ENCODE data around the gene YWHAH. TPM values are rescaled to one million over a fixed set of nuclear protein-coding genes. Genes with fewer than 3 reads are reported as not detected.

YWHAH gene
- total and polyA plus RNA-seq, 2 of the 4 experiments (the other 2 are of a cell fraction), result 147 to 173 TPM

- CTCF ChIA-PET, result interaction anchor here (0.7 kb wide), 1 partner anchor 54 kb away, joined by 3 read pairs; no protein-coding TSS in a partner anchor
- no peak overlapping the region; the same call in 1 of the 2 replicates for H4K91ac ChIP-seq (ENCODE audit: insufficient read depth, low read depth, low read length)
- in situ Hi-C loops (cut with MboI; ENCODE audit: low sequenced_read_pairs) (no loop called here), dilution Hi-C loops (cut with HindIII; ENCODE audit: low sequenced_read_pairs, unreplicated experiment) (no loop called here), intact Hi-C loops (cut with micrococcal nuclease) (no loop called here)
- no peaks in the 10 kb centered on the region for H4K20me1 ChIP-seq (ENCODE audit: insufficient read depth, low read length)
- H3K4me1 ChIP-seq (ENCODE audit: control insufficient read depth, insufficient read depth, low read length), result peaks cover 5% of the 10 kb centered on the region; the same call in 1 of the 2 replicates
- peaks cover 4% of the 10 kb centered on the region; the same call in 1 of the 2 replicates for H3K9me1 ChIP-seq (ENCODE audit: insufficient read depth, low read length)
- BruUV-seq (replicated peaks), result no TSS peak
- H3K14ac ChIP-seq (replicated peaks; ENCODE audit: low read depth, low read length), result no peak overlapping the region; the same call in 1 of the 2 replicates
- no peak overlapping the region for H3K9ac ChIP-seq (ENCODE audit: low read depth, low read length)
- no peak overlapping the region for H2AK9ac ChIP-seq (replicated peaks; ENCODE audit: low read depth, low read length, poor library complexity)
- no peaks in the 10 kb centered on the region for H3K27me3 ChIP-seq (ENCODE audit: control insufficient read depth, insufficient read depth, low read length)
- POLR2A ChIA-PET (ENCODE audit: unreplicated experiment), result no interaction called here
- ATAC-seq (ENCODE audit: low read depth) (peak; percentile 48), DNase-seq (peak; percentile 55)
- H3K36me3 ChIP-seq (ENCODE audit: control insufficient read depth, insufficient read depth, low read length), result peaks cover 6% of the 10 kb centered on the region; the same call in 1 of the 2 replicates
- 76% methylated on average over 8 of the region's 16 CpGs; no CpG with 5 or more reads in 1 of the 2 experiments for WGBS, 2 experiments (ENCODE audit: extremely low coverage in 2 of 2, insufficient read length in 1 of 2)
- no peaks in the 10 kb centered on the region for H3K79me1 ChIP-seq (ENCODE audit: low read depth in 1 of 2, low read length in 2 of 2)
- H4K5ac ChIP-seq (ENCODE audit: low read depth, low read length), result no peak overlapping the region
- no peak overlapping the region for H3K4ac ChIP-seq (ENCODE audit: low read depth, low read length)
- no peak overlapping the region for H4K8ac ChIP-seq (ENCODE audit: low read depth in 2 of 2, low read length in 2 of 2)
- no peak overlapping the region for H2AK5ac ChIP-seq (ENCODE audit: low read depth, low read length)
- no peak overlapping the region for H2BK20ac ChIP-seq (ENCODE audit: low read depth, low read length)
- H2BK15ac ChIP-seq (ENCODE audit: low read depth, low read length), result no peak overlapping the region; the same call in 2 of the 3 replicates
- no peak overlapping the region for H3K18ac ChIP-seq (ENCODE audit: low read depth, low read length)
- no peak overlapping the region for H3K27ac ChIP-seq (ENCODE audit: insufficient read depth, low read length)
- no peak overlapping the region for H3K4me2 ChIP-seq (ENCODE audit: low read depth, low read length)
- H3K23ac ChIP-seq (ENCODE audit: low read depth, low read length), result 0 out of 2 replicates have a peak overlapping the region, but pooled peaks have one; percentile 24
- no peak overlapping the region for H2BK120ac ChIP-seq (ENCODE audit: low read depth, low read length)
- H3K4me3 ChIP-seq (ENCODE audit: insufficient read depth, low read depth, low read length), result no peak overlapping the region
- H2AFZ ChIP-seq (replicated peaks; ENCODE audit: low read length, poor library complexity), result no peak overlapping the region
- no peak overlapping the region for H2BK5ac ChIP-seq (ENCODE audit: low read depth, low read length, poor library complexity, severe bottlenecking)
- TF ChIP-seq RFX5 (IDR thresholded peaks at IDR 0.05; ENCODE audit: low read depth, low read length) (no peak), NFE2L2 (IDR thresholded peaks at IDR 0.05; ENCODE audit: low read depth, low read length) (no peak), ELK1 (IDR thresholded peaks at IDR 0.05; ENCODE audit: borderline replicate concordance, low read depth, low read length) (no peak), RCOR1 (IDR thresholded peaks at IDR 0.05; ENCODE audit: insufficient replicate concordance, low read length) (no peak)
- no peaks in the 10 kb centered on the region for H3K9me3 ChIP-seq (ENCODE audit: control insufficient read depth, insufficient read depth, low read length)
- no peak overlapping the region for H3K56ac ChIP-seq (ENCODE audit: extremely low read depth, insufficient read depth, low read length)
Measured at GRCh38 chr22:31897842-31898805, 46.2 kb upstream of the YWHAH start.
